AG08395 (cell line): ENCODE measurements around the gene TMEM164.

Experiments
- DNase-seq: peaks from one replicate; pipeline ENCODE4 v3.0.0; 2012; ENCODE audit warnings: mixed read lengths, low spot score

TMEM164 gene

DNA sequence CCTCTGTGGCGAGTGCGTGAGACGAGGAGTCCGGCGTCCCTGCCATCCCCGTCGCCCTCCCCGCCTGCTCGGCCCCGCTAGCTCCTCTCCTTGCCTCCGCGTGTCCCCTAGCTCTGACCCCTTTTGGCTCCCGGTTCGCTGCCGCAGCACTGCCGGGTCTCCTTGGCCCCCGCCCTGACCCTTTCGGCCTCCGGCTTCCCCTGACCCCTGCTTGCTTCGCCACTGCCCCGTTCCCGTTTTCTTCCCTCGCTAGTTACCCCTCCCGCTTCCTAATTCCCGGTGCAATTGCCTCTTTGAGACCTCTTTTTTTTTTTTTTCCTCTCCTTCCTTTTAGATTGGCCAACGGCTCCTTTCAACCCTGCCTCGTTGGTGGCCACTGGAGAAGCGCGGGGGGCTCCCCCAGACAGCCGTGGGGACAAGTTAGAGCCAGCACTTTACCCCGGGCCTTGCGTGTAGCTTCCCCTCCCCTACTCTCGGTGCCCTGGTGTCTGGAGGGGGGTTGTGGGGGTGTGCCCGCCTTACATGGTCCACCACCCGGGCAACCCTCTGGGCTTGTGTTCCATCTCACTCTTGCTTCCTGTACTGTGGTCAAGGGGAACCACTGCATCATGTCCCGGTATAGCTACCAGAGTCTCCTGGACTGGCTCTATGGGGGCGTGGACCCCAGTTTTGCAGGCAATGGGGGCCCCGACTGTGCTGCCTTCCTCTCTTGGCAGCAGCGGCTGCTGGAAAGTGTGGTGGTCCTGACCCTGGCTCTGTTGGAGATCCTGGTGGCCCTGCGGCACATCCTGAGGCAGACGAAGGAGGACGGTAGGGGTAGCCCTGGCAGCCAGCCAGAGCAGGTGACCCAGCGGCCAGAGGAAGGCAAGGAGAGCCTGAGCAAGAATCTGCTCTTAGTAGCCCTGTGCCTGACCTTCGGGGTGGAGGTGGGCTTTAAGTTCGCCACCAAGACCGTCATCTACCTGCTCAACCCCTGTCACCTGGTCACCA lies 548 bp downstream of the TMEM164 start:
- no peak for DNase-seq

DNA sequence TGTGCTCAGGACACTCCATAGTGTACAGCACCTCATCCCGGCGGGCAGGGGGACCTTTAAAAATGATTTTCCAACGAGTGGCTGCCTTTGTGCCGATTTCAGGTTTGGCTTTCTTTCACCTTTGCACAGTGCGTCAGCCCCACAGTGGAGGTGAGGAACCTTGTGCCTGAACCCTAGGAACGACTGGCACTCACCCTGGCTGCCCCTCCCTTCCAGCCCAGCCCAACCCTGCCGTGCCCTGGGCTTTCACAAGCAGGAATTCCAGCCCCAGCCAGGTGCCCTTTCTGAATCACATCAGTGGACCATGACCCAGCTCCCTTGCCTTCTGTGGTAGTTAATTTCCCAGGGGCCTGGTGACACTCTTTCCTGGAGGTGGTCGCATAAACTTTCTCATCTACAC lies 1.3 kb downstream of the TMEM164 start:
- DNase-seq, result no peak

DNA sequence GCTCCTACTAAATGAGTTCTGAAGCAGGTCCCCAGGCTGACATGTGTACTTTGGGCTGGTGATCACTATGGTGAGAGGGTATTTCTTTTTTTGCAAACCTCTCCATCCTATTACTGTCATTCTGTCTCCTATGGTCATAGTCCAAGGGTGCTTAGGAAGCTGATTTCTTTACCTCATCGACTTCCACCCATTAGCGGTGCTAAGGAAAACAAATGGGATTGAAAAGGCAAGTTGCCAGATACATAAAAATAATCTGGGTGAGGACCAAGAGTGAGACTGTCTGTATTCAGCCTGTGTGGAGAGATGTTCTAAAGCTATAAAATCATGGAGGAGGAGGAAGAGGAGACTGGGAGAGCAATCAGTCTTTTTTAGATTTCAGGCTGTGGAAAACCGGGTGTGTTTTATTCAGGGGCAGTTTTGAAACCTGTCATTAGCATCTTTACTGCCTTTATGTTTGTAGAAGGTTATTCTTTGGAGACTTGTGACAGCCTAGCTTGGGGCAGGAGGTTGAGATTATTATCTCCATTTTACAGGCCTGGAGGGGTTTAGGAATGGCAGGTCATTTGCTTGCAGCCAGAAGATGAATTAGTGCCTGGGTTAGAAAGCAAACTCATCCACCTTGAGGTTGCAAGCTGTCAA lies 1.9 kb downstream of the TMEM164 start:
- no peak for DNase-seq

DNA sequence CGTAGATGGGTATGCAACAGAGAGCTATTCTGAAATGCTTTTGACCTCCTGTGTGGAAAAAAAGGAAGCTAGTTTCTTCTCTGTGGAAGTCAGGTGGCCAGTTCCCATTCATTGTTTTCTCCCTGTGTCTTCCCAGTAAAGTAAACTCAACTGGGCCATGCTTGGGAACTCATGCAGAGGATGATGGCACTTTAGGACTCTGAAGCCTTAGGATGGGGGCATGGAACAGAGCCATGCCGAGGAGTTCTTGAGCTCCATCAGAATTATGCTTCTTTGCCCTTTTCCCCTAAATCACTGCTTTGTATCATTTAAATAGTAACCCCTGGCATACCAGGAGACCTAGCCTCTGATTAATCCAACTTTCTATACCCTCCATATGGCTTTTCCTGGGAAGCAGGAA lies 3.2 kb downstream of the TMEM164 start:
- no peak for DNase-seq

DNA sequence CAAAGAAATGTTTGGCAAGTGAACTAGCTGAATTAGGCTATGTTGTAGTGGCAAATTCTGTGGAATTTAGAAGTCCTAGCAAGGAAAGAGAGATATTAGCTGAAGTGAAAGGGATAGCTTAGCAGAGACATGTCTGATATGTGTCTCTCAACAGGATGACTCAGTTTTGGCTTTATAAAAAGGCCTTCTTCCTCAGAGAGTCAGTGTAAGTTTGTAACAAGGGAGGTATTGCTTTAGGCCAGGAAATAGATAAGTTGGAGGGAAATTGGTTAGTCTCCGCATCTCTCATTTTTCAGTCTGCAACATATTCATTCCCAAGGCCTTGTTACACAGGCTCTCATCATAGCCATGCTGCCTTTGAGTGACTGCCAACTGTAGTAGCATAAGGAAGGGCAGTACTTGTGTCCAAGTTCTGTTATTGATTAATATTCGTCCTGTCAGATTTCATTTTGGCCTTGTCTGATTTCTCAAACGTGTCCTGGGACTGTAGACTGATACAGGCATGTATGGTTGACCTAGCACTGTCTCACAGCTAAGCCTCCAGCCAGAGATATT lies 4.0 kb downstream of the TMEM164 start:
- no peak for DNase-seq

DNA sequence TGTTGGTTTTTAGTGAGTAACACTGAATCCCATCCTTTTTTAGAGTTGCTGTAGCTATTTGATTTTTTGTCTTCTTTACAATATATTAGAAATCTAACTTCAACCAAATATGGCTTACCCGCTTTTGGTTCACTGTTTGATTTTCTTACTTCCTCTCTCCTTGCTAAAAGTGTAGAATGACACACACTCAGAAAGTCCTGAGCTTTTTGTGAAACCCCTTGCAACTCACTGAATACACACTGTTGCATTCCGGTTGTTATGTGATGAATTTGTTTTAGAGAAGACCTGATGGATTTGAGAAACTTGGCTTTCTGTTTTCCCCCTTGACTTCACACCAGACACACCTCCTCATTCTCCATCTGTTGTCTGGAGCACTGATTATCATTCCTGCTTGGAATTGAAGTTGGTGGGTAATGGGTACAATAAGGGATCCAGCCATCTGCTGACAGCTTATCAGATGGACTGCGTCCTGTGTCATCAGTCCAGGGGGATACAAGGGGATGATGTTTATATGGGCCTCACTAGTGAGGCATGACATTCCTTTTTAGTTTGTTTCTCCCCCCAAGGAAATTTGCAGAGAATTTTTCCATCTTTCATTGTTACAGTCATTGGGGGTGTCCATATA lies 5.2 kb downstream of the TMEM164 start:
- DNase-seq, result no peak

DNA sequence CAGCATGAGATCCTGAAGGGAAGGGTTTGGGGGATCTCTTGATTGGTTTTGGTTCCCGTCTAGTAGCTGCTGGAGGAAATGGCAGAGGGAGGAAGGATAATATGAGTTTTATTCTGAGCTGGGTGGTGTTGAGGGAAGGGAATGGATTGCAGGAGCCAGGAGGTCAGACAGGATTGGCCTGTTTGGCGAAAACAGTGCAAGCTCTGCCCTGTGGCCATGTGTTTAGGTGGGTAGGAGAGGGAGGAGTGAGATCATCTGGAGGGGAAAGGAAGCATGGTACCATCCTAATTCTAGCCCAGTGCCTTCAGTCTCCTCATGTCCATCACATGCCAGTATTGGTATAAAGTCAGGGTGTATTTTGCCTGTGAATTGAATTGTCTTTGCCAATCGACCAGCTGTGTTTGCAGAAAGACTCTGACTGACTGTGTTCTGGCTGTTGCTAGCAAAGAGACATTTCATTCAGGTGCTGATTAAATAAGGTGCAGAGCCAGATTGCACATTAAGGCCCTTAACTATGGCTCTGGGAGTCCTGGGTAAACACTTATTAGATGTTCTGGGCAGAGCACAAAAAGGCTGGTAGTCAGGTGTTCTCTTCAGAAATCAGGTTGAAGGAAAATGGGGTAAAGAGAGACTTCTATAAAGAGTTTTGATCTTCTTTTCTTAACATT lies 10.0 kb downstream of the TMEM164 start:
- DNase-seq, result no peak

DNA sequence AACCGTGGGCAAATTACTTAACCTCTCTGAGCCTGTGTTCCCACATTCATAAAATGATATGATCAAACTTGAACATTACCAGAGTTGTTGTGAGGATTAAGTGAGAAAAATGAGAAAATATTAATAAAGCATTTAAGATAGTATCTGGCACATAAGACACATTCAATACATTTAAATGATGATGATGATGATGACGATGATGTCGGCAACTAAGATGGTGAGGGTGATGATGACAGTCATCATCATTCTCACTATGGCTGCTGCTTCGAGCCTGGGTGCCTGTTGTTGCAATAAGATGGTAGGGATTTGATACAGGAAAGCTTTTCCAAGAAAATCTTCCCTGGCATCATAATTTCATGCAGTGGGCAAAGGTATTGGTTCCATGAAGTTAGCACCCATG lies 11.1 kb downstream of the TMEM164 start:
- no peak for DNase-seq

DNA sequence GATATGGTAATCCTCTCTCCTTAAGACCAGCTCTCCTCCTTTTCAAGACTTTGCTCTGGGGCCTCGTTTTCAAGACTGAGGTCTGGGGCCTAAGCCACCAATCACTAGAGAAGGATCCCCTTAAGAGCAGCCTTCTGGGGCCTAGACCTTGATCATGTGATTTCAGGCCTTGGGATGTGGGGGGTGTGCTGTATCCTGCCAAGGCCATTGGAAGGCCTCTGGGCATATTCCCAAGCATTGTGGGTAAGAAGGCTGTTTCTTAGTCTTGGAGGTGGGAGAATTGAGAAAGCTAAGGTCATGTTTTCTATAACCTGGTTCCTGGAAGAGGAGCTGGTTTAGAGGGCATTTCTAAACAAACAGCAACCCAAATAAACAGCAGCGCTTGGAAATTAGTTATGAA lies 12.1 kb downstream of the TMEM164 start:
- DNase-seq, result no peak

DNA sequence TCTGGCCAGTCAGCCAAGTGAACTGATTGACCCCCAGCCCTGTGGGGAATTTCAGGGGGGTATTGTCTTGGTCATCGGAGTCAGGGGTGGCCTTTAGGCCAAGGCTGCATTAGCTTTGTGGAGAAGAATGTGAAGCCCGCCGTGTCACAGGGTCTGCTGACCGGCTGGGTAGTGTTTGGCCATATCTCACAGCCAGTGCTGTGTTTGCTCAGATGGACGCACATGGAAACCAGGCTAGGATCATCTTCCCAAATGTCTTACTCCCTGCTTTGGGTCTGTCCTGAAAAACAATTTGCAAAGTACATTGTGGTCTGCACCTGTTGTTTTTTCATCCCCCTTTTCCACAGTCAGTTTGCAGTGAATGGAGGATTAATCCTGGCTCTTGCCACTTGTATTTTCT lies 13.0 kb downstream of the TMEM164 start:
- no peak for DNase-seq

DNA sequence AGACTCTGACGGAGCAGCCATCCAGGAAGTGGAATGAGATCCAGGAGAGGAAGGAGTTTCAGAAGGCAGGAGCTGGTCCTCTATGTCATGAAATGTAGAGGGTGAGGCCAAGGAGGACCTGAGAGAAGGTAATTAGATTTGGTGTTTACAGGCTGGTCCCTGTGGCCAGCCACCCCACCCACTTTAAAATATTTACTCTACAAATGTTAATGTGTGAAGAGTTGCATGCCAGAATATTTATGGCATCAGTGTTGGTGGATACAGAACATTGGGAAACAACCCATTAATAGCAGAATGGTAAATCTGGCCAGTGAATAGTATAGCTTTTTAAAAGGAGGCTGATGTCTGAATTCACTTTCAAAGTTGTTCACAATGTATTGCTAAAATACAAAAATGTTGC lies 17.6 kb downstream of the TMEM164 start:
- no peak for DNase-seq

DNA sequence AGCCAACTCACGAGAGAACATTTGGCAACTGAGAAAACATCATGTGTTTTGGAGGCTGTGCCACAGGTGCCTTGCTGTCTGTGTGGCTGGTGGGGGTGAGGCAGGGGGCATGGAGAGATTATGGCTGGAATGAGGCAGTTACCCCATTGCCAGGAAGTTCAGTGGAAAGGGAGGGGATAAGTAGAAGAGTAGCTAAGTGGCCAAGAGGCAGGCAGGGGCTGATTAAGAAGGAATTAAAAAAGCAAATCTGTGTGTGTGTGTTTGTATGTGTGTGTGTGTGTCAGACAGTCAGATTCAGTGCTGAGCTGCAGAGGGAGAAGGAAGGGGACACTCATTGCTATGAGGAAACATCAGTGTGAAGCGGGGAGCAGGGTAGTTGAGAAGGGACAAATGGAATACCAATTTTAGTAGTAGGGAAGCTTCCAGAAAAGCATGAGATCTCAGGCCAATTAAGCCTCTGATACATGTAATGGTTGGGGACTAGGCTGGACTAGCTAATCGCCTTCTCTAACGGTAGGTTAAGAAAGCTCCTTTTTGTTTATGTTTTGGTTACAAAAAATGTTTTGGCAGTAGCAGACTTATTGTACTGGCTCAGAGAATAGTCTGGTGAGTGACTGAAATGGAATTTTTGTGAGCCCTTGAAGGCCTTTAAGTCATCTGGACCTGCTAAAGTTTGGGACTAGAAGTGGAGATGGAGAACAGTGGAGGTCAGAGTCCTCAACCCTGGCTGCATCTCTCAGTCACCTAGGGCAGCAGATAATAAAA lies 18.5 kb downstream of the TMEM164 start:
- peak; percentile 61 for DNase-seq

DNA sequence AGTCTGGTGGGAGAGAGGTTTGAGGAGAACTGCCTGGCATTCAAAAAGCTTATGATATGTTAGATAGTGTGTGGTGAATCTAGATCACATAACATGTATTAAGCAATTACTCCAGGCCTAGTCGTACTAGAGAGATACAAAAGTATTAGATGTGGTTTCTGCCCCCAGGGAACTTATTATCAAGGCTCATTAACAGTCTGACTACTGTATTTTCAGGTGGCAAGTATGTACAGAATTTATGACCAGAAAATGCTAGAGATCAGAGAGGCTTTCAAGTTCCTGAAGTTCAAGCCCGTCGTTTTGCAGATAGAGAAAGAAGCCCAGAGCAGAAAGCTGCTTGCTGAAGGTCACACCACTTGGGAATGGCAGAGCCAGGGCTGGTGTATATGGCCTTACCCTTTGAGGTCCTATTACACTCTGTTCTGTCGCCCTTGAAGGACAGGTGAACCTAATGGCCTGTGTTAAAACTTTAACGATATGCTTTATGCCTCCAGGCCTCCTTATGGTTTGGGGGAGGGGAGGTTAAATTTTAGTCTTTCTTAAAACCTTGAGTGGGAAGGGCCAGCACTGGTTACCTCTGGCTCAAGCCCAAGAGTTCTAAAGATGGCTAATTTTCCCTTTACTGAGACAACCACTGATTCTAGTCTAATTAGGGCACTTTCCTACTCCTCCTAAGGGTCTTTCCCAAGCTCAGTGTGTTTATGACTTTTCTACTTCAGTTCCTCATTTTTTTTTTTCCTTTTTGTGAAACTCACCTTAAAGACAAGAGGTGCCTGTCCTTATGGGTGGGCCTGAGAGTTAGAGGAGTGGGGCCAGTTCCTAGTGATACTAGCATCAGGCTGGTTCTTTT lies 19.9 kb downstream of the TMEM164 start:
- DNase-seq, result no peak

DNA sequence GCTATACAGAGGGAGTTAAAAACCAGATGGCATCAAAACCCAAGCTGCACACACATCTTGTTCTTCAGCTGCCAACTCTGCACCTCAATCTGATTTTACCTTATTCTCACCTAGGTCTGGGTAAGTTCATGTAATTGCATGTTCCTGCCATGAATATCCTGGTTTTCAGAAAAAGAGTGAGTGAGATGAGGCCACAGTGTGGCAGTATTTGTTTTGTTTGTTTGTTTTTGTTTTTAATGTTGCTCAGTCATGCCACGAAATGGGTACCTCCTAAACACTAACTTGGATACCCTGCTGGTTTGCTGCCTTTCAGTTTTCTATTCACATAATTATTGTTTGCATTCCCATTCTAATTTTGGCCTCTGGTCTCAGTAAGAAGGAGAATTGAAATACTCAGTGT lies 22.5 kb downstream of the TMEM164 start:
- no peak for DNase-seq

DNA sequence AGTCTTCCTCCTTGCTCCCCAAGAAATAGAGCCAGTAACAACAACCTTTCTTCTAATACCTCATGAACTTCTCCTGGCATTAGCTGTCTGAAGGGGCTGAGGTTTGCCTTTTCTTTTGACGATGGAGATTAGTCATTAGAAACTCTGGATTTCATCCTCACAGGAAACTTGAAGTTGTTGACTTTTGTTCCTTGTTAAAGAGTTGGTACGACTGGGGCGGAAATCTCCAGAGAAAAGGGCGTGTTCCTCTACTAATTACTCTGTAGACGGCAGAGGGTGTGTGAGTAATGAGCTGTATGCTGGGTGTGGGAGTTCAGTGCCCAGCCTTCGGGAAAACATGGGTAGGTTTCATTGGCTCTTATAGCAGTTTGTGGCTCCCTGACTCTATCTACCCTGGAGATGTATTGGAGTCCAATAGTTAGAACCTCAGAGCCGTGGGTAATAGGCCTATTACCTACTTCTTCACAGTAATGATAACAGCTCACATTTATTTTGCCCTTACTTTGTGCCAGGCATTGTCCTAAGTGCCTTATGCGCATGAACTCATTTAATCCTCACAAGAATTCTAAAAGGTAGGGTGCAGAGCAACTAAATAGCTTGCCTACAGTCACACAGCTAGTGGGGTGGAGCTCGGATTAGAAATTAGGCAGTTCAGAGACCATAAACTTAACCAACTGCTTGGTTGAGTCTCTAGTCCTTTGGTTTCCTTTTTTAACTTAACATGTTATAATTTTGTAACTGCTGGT lies 23.4 kb downstream of the TMEM164 start:
- no peak for DNase-seq

DNA sequence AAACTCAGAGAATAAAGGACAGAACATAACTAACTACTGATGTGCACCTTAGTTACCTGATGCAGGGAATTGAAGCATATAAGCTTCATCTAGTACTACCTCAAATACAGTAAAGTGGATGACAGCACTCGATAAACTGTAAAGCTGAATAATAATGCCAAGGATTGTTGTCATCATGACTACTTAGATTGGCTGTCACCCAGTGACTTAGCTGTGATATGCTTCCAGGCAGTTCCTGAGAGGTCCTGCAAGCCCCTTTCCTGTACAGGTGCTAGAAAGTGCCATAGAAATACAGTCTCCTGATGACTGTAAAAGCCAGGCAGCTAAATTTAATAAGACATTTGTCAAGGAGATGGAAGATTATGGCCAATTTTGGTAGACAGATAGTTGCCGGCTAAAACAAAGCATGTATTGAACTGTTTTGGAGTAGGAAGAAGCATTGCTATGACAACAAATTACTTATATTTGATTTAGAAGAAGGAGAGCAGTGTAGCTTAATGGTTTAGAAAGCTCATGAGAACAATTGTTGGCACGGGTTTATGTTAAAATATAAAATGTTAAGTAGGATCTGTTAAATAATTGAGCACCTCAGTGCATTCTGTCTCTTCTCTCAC lies 29.7 kb downstream of the TMEM164 start:
- DNase-seq, result no peak

DNA sequence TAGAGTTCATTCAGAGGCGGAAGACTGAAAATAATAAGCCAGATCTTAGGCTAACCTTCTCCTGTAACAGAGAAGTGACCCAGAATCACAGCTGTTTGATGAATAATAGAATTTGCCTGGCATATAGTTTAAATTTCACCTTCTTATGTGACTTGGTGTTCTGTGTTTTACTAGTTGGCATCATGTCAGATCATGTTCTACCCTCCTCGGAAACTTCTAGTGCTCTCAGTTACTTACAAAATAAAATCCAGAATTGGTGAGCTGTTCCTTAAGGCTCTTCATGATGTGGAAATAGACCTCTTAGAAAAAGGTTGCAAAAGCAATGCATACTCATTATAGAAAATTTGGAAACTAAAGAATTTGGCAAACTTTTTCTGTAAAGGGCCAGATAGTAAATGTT lies 31.1 kb downstream of the TMEM164 start:
- DNase-seq, result no peak

DNA sequence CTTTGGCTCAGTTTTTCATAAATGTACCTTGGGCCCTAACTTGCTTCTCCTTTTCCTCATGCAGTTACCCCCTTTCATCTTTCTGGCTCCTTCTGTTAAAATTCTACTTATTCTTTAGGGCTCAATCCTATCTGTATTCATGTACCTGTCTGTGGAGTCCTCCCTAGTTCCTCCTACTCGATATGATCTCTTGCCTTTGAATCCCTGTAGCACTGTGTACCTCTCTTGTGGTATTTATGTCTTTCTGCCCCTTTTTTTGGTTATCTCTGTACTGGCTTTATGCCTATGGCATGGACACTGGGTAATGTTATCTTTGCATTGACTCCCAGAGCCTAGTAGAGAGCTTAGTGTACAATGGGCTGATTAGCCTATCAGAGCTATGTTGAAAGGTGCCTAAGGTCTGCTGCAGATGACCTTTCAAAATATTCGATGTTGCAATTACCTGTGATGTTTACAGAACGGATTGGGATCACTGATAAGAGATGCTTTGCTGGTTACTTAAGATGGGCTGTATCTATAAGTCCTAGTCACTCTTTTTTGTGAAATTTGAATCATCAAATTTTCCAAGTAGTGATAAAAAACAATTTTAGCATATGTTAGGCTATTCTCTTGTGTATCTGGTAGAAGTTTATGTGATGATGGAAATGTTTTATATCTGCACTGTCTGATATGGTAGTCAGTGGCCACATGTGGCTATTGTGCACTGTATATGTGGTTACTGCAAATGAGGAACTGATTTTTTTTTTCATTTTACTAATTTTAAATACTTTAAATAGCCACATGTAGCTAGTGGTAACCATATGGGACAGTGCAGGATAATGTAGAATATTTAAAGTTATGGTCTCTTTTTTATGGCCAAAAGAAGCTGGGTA lies 33.5 kb downstream of the TMEM164 start:
- DNase-seq, result no peak
